ENCODE data around the gene DYNLT5. TPM values are rescaled to one million over a fixed set of nuclear protein-coding genes. Genes with fewer than 3 reads are reported as not detected.
"Not testable (repeated sequence)": the region's sequence is repeated elsewhere in the genome, so short reads cannot be mapped to it uniquely, and the experiment has no call there.

DYNLT5 gene
- total RNA-seq, 4 donors from 2014 or later: 0.25 to 7.7 (median 4.1) TPM

- no peak for TF ChIP-seq CTCF (IDR thresholded peaks at IDR 0.05)
- DNase-seq (ENCODE audit: low spot score): no peak
- no peak for ATAC-seq (ENCODE audit: low FRiP score)
Observed at GRCh38 chr1:66774438-66774837, 22.2 kb downstream of the DYNLT5 start.

- ATAC-seq (ENCODE audit: low FRiP score) (no peak), DNase-seq (ENCODE audit: low spot score) (no peak)
Observed at GRCh38 chr1:66775646-66776045, 23.4 kb downstream of the DYNLT5 start.

GRCh38 chr1:66777831-66778230 is 25.6 kb downstream of the DYNLT5 start:
- no peak for TF ChIP-seq CTCF (IDR thresholded peaks at IDR 0.05)
- no peak for ATAC-seq (ENCODE audit: low FRiP score)
- DNase-seq (ENCODE audit: low spot score): no peak

More at GRCh38 chr1:66775646-66776045, 23.4 kb downstream of the DYNLT5 start:
- TF ChIP-seq CTCF (IDR thresholded peaks at IDR 0.05): no peak

GRCh38 chr1:66778266-66778665 is 26.0 kb downstream of the DYNLT5 start:
- no peak for TF ChIP-seq CTCF (IDR thresholded peaks at IDR 0.05)
- DNase-seq (ENCODE audit: low spot score) (no peak), ATAC-seq (ENCODE audit: low FRiP score) (no peak)

GRCh38 chr1:66778969-66779368 is 26.7 kb downstream of the DYNLT5 start:
- TF ChIP-seq CTCF (IDR thresholded peaks at IDR 0.05): no peak
- DNase-seq (ENCODE audit: low spot score) (no peak), ATAC-seq (ENCODE audit: low FRiP score) (no peak)

GRCh38 chr1:66779475-66780078 is 27.3 kb downstream of the DYNLT5 start:
- DNase-seq (ENCODE audit: low spot score) (no peak), ATAC-seq (ENCODE audit: low FRiP score) (no peak)
- TF ChIP-seq CTCF (IDR thresholded peaks at IDR 0.05): no peak

- not testable (repeated sequence) for ATAC-seq (ENCODE audit: low FRiP score); DNase-seq (ENCODE audit: low spot score)
Observed at GRCh38 chr1:66785800-66786199, 33.5 kb downstream of the DYNLT5 start.

Data from omental fat pad (tissue), 4 donors.